MM.1S (cell line): ENCODE data around the gene HAT1.

Experiments used
- DNase-seq: peaks from one replicate; pipeline ENCODE4 v3.0.0-alpha.2; 2015
- H2AFZ ChIP-seq: fragments of 300-600 bp; sonication (generic); 2 replicates; pipeline ENCODE4 v1.6.0; 2016; ENCODE audit warnings: antibody characterized with exemption, low read length
- H3F3A ChIP-seq: fragments of 300-600 bp; sonication (generic); 2 replicates; pipeline ENCODE4 v1.6.1; 2016; ENCODE audit warnings: mild to moderate bottlenecking, antibody characterized with exemption, low read length, moderate library complexity, mixed read lengths; ENCODE audit not compliant: insufficient read depth
- H3K27ac ChIP-seq: fragments of 300-600 bp; sonication (generic); 2 replicates; pipeline ENCODE4 v1.5.1; 2016; ENCODE audit warnings: mild to moderate bottlenecking, low read length
- H3K27me3 ChIP-seq: fragments of 300-600 bp; sonication (generic); replicated peaks from 2 replicates; pipeline ENCODE4 v1.6.0; 2016; ENCODE audit warnings: low read length; ENCODE audit not compliant: insufficient read depth
- H3K36me3 ChIP-seq: fragments of 300-600 bp; sonication (generic); replicated peaks from 2 replicates; pipeline ENCODE4 v1.6.1; 2016; ENCODE audit warnings: mild to moderate bottlenecking, low read length, mixed read lengths; ENCODE audit not compliant: insufficient read depth
- H3K4me1 ChIP-seq: fragments of 300-600 bp; sonication (generic); 2 replicates; pipeline ENCODE4 v1.6.1; 2016; ENCODE audit warnings: low read length, mixed read lengths
- H3K4me2 ChIP-seq: fragments of 300-600 bp; sonication (generic); 2 replicates; pipeline ENCODE4 v1.6.0; 2016; ENCODE audit warnings: low read depth, low read length
- H3K4me3 ChIP-seq: fragments of 300-600 bp; sonication (generic); 2 replicates; pipeline ENCODE4 v1.5.1; 2016; ENCODE audit warnings: low read length, mixed read lengths
- H3K79me2 ChIP-seq: fragments of 300-600 bp; sonication (generic); 2 replicates; pipeline ENCODE4 v1.6.1; 2016; ENCODE audit warnings: mixed run types, low read length, mixed read lengths
- H3K9ac ChIP-seq: fragments of 300-600 bp; sonication (generic); 2 replicates; pipeline ENCODE4 v1.6.1; 2016; ENCODE audit warnings: low read length, mixed read lengths
- H3K9me2 ChIP-seq: fragments of 300-600 bp; sonication (generic); replicated peaks from 2 replicates; pipeline ENCODE4 v1.6.1; 2016; ENCODE audit warnings: mild to moderate bottlenecking, low read length, mixed read lengths; ENCODE audit not compliant: insufficient read depth
- H3K9me3 ChIP-seq: fragments of 300-600 bp; sonication (generic); replicated peaks from 2 replicates; pipeline ENCODE4 v1.6.1; 2016; ENCODE audit warnings: mild to moderate bottlenecking, low read length, mixed read lengths; ENCODE audit not compliant: insufficient read depth
- H4K20me1 ChIP-seq: fragments of 300-600 bp; sonication (generic); 2 replicates; pipeline ENCODE4 v1.6.1; 2016; ENCODE audit warnings: mild to moderate bottlenecking, low read length, moderate library complexity, mixed read lengths; ENCODE audit not compliant: insufficient read depth
- CTCF ChIP-seq: fragments of 300-600 bp; sonication (generic); IDR thresholded peaks from 2 replicates; pipeline ENCODE4 v1.5.1; 2016; ENCODE audit warnings: antibody characterized with exemption, low read length, mixed read lengths
- EZH2 ChIP-seq: fragments of 300-600 bp; sonication (generic); optimal IDR thresholded peaks from 2 replicates; pipeline ENCODE3; 2017; ENCODE audit warnings: low read depth, mild to moderate bottlenecking, antibody characterized with exemption, low read length, mixed read lengths
- EZH2phosphoT487 ChIP-seq: fragments of 300-600 bp; sonication (generic); IDR thresholded peaks from 2 replicates; pipeline ENCODE4 v1.6.1; 2018; ENCODE audit warnings: antibody characterized with exemption, low read length

HAT1 gene

GRCh38 chr2:171960570-171960969, 38.3 kb downstream of the HAT1 start:
- H2AFZ ChIP-seq = no peak overlapping the region
- H3K4me3 ChIP-seq = no peak overlapping the region
- no peak for DNase-seq
- no peaks in the 10 kb centered on the region; the same call in 1 of the 2 replicates for H3K36me3 ChIP-seq
- TF ChIP-seq EZH2phosphoT487 = no peak
- TF ChIP-seq EZH2 = no peak
- no peak for TF ChIP-seq CTCF
- no peaks in the 10 kb centered on the region for H3K9me3 ChIP-seq
- H3K9me2 ChIP-seq = no peaks in the 10 kb centered on the region
- H3K27me3 ChIP-seq = no peaks in the 10 kb centered on the region
- H3K4me1 ChIP-seq = no peaks in the 10 kb centered on the region
- no peak overlapping the region for H3K4me2 ChIP-seq
- no peaks in the 10 kb centered on the region for H3K79me2 ChIP-seq
- H3K27ac ChIP-seq = no peak overlapping the region
- no peaks in the 10 kb centered on the region for H3F3A ChIP-seq
- no peak overlapping the region for H3K9ac ChIP-seq
- no peaks in the 10 kb centered on the region for H4K20me1 ChIP-seq

GRCh38 chr2:171963198-171963597, 40.9 kb downstream of the HAT1 start:
- no peak for TF ChIP-seq EZH2phosphoT487
- no peak for TF ChIP-seq EZH2
- TF ChIP-seq CTCF = no peak
- no peak overlapping the region for H3K4me3 ChIP-seq
- H3F3A ChIP-seq = no peaks in the 10 kb centered on the region
- no peak overlapping the region for H3K9ac ChIP-seq
- H3K9me2 ChIP-seq = no peaks in the 10 kb centered on the region
- no peaks in the 10 kb centered on the region; the same call in 1 of the 2 replicates for H3K36me3 ChIP-seq
- no peak overlapping the region for H3K27ac ChIP-seq
- DNase-seq = no peak
- no peaks in the 10 kb centered on the region for H3K27me3 ChIP-seq
- no peaks in the 10 kb centered on the region for H3K79me2 ChIP-seq
- no peaks in the 10 kb centered on the region for H3K9me3 ChIP-seq
- H3K4me1 ChIP-seq = no peaks in the 10 kb centered on the region
- H4K20me1 ChIP-seq = no peaks in the 10 kb centered on the region
- H2AFZ ChIP-seq = no peak overlapping the region
- no peak overlapping the region for H3K4me2 ChIP-seq

GRCh38 chr2:171964308-171964707, 42.0 kb downstream of the HAT1 start:
- H3K4me3 ChIP-seq = no peak overlapping the region
- H4K20me1 ChIP-seq = no peaks in the 10 kb centered on the region
- no peaks in the 10 kb centered on the region for H3K9me3 ChIP-seq
- no peaks in the 10 kb centered on the region for H3K9me2 ChIP-seq
- H3K4me2 ChIP-seq = no peak overlapping the region
- no peaks in the 10 kb centered on the region for H3K27me3 ChIP-seq
- H3K4me1 ChIP-seq = no peaks in the 10 kb centered on the region
- H2AFZ ChIP-seq = no peak overlapping the region
- TF ChIP-seq EZH2phosphoT487 = no peak
- H3F3A ChIP-seq = no peaks in the 10 kb centered on the region
- H3K9ac ChIP-seq = no peak overlapping the region
- H3K79me2 ChIP-seq = no peaks in the 10 kb centered on the region
- no peaks in the 10 kb centered on the region; the same call in 1 of the 2 replicates for H3K36me3 ChIP-seq
- DNase-seq = no peak
- H3K27ac ChIP-seq = no peak overlapping the region

- H3F3A ChIP-seq = no peaks in the 10 kb centered on the region
- no peaks in the 10 kb centered on the region for H3K27me3 ChIP-seq
- no peaks in the 10 kb centered on the region for H3K79me2 ChIP-seq
- H3K9me3 ChIP-seq = no peaks in the 10 kb centered on the region
- no peaks in the 10 kb centered on the region for H3K9me2 ChIP-seq
- H3K27ac ChIP-seq = no peak overlapping the region
- H3K4me2 ChIP-seq = no peak overlapping the region
- no peaks in the 10 kb centered on the region for H4K20me1 ChIP-seq
- no peak overlapping the region for H3K4me3 ChIP-seq
- TF ChIP-seq CTCF (no peak), EZH2phosphoT487 (no peak), EZH2 (no peak)
- H3K4me1 ChIP-seq = no peaks in the 10 kb centered on the region
- H2AFZ ChIP-seq = no peak overlapping the region
- H3K9ac ChIP-seq = no peak overlapping the region
- H3K36me3 ChIP-seq = no peaks in the 10 kb centered on the region
- DNase-seq = no peak
Measured at GRCh38 chr2:171965238-171965637, 43.0 kb downstream of the HAT1 start.
